ENCODE data around the gene ADGRE3.
"Not testable (repeated sequence)": the region's sequence is repeated elsewhere in the genome, so short reads cannot be mapped to it uniquely, and the experiment has no call there.

Gene ADGRE3

GRCh38 chr19:14589433-14589832, 85.2 kb downstream of the ADGRE3 start:
- H3K4me1 ChIP-seq (ENCODE audit: control insufficient read depth in 1 of 2, insufficient read depth in 2 of 2, low read length in 2 of 2); H3K14ac ChIP-seq (ENCODE audit: low read length): not testable (repeated sequence)
- no CpG with 5 or more reads among the region's 4 CpGs for WGBS (ENCODE audit: extremely low coverage, insufficient coverage, insufficient read length)

GRCh38 chr19:14585187-14585586, 89.5 kb downstream of the ADGRE3 start:
- H4K12ac ChIP-seq (ENCODE audit: low read depth, low read length); H3K4ac ChIP-seq (ENCODE audit: low read depth, low read length); H3K18ac ChIP-seq (ENCODE audit: low read length); H2BK120ac ChIP-seq (ENCODE audit: insufficient read depth, low read length, poor library complexity); H4K91ac ChIP-seq (ENCODE audit: low read depth, low read length); H3K4me1 ChIP-seq (ENCODE audit: control insufficient read depth in 1 of 2, insufficient read depth in 2 of 2, low read length in 2 of 2); H3K4me3 ChIP-seq (ENCODE audit: low read depth, low read length); H3K79me1 ChIP-seq (ENCODE audit: low read length); H3K27ac ChIP-seq (ENCODE audit: low read depth, low read length); H2BK5ac ChIP-seq (ENCODE audit: low read depth, low read length, poor library complexity); H3K9ac ChIP-seq (ENCODE audit: low read length); H3K36me3 ChIP-seq (ENCODE audit: control insufficient read depth in 1 of 2, insufficient read depth in 2 of 2, low read length in 2 of 2); H2BK12ac ChIP-seq (ENCODE audit: low read length); H2AK5ac ChIP-seq (ENCODE audit: low read length); H3K23ac ChIP-seq (ENCODE audit: low read length); H3K14ac ChIP-seq (ENCODE audit: low read length); H3K79me2 ChIP-seq (ENCODE audit: control insufficient read depth, insufficient read depth, low read length, poor library complexity); H2AFZ ChIP-seq (ENCODE audit: insufficient read depth, low read length, poor library complexity); H4K8ac ChIP-seq (ENCODE audit: low read depth, low read length); H3K4me2 ChIP-seq (ENCODE audit: low read length); DNase-seq; H3K27me3 ChIP-seq (ENCODE audit: insufficient read depth, low read length): not testable (repeated sequence)
- WGBS (ENCODE audit: extremely low coverage, insufficient coverage, insufficient read length), result no CpG with 5 or more reads among the region's 3 CpGs
- H3K9me3 ChIP-seq (ENCODE audit: insufficient read depth, low read depth, low read length), result peaks cover 11% of the 10 kb centered on the region

More at GRCh38 chr19:14589433-14589832, 85.2 kb downstream of the ADGRE3 start:
- H3K18ac ChIP-seq (ENCODE audit: low read length); H3K23ac ChIP-seq (ENCODE audit: low read length); H3K9me3 ChIP-seq (ENCODE audit: insufficient read depth, low read depth, low read length); H3K4ac ChIP-seq (ENCODE audit: low read depth, low read length); H4K12ac ChIP-seq (ENCODE audit: low read depth, low read length); H3K27me3 ChIP-seq (ENCODE audit: insufficient read depth, low read length); H2BK120ac ChIP-seq (ENCODE audit: insufficient read depth, low read length, poor library complexity); H3K27ac ChIP-seq (ENCODE audit: low read depth, low read length); H3K79me1 ChIP-seq (ENCODE audit: low read length); H2AFZ ChIP-seq (ENCODE audit: insufficient read depth, low read length, poor library complexity); H4K91ac ChIP-seq (ENCODE audit: low read depth, low read length); H2BK5ac ChIP-seq (ENCODE audit: low read depth, low read length, poor library complexity); H3K4me3 ChIP-seq (ENCODE audit: low read depth, low read length); H3K79me2 ChIP-seq (ENCODE audit: control insufficient read depth, insufficient read depth, low read length, poor library complexity); DNase-seq; H2AK5ac ChIP-seq (ENCODE audit: low read length); H4K8ac ChIP-seq (ENCODE audit: low read depth, low read length); H3K9ac ChIP-seq (ENCODE audit: low read length); H3K36me3 ChIP-seq (ENCODE audit: control insufficient read depth in 1 of 2, insufficient read depth in 2 of 2, low read length in 2 of 2); H3K4me2 ChIP-seq (ENCODE audit: low read length); H2BK12ac ChIP-seq (ENCODE audit: low read length): not testable (repeated sequence)

GRCh38 chr19:14584372-14584771, 90.3 kb downstream of the ADGRE3 start:
- WGBS (ENCODE audit: extremely low coverage, insufficient coverage, insufficient read length), result no CpG with 5 or more reads among the region's 5 CpGs
- H3K18ac ChIP-seq (ENCODE audit: low read length); H3K36me3 ChIP-seq (ENCODE audit: control insufficient read depth in 1 of 2, insufficient read depth in 2 of 2, low read length in 2 of 2); H3K4me3 ChIP-seq (ENCODE audit: low read depth, low read length); H3K79me1 ChIP-seq (ENCODE audit: low read length); H3K27me3 ChIP-seq (ENCODE audit: insufficient read depth, low read length); H3K4me1 ChIP-seq (ENCODE audit: control insufficient read depth in 1 of 2, insufficient read depth in 2 of 2, low read length in 2 of 2); H3K4me2 ChIP-seq (ENCODE audit: low read length); H2AK5ac ChIP-seq (ENCODE audit: low read length); H3K79me2 ChIP-seq (ENCODE audit: control insufficient read depth, insufficient read depth, low read length, poor library complexity); H2BK120ac ChIP-seq (ENCODE audit: insufficient read depth, low read length, poor library complexity); H3K9ac ChIP-seq (ENCODE audit: low read length); H4K8ac ChIP-seq (ENCODE audit: low read depth, low read length); H2BK12ac ChIP-seq (ENCODE audit: low read length); H2BK5ac ChIP-seq (ENCODE audit: low read depth, low read length, poor library complexity); H3K14ac ChIP-seq (ENCODE audit: low read length); H4K12ac ChIP-seq (ENCODE audit: low read depth, low read length); H3K27ac ChIP-seq (ENCODE audit: low read depth, low read length); DNase-seq; H2AFZ ChIP-seq (ENCODE audit: insufficient read depth, low read length, poor library complexity); H4K91ac ChIP-seq (ENCODE audit: low read depth, low read length); H3K23ac ChIP-seq (ENCODE audit: low read length); H3K4ac ChIP-seq (ENCODE audit: low read depth, low read length): not testable (repeated sequence)
- peaks cover 11% of the 10 kb centered on the region for H3K9me3 ChIP-seq (ENCODE audit: insufficient read depth, low read depth, low read length)

- Histone ChIP-seq H3K4me1 (ENCODE audit: control insufficient read depth in 1 of 2, insufficient read depth in 2 of 2, low read length in 2 of 2) (no peaks in the 10 kb centered on the region), H3K27ac (ENCODE audit: low read depth, low read length) (no peak within 1 kb of the TSS), H3K27me3 (ENCODE audit: insufficient read depth, low read length) (no peaks in the 10 kb centered on the region), H3K79me2 (ENCODE audit: control insufficient read depth, insufficient read depth, low read length, poor library complexity) (no peaks in the 10 kb centered on the region), H2BK5ac (ENCODE audit: low read depth, low read length, poor library complexity) (no peak within 1 kb of the TSS), H2AK5ac (ENCODE audit: low read length) (no peak within 1 kb of the TSS), H3K4me3 (ENCODE audit: low read depth, low read length) (no peak within 1 kb of the TSS), H3K79me1 (ENCODE audit: low read length) (no peaks in the 10 kb centered on the region), H4K8ac (ENCODE audit: low read depth, low read length) (no peak within 1 kb of the TSS), H3K23ac (ENCODE audit: low read length) (no peak within 1 kb of the TSS), H4K91ac (ENCODE audit: low read depth, low read length) (no peak within 1 kb of the TSS), H3K9ac (ENCODE audit: low read length) (no peak within 1 kb of the TSS), H3K4ac (ENCODE audit: low read depth, low read length) (no peak within 1 kb of the TSS), H3K14ac (ENCODE audit: low read length) (no peak within 1 kb of the TSS), H3K4me2 (ENCODE audit: low read length) (no peak within 1 kb of the TSS), H2AFZ (ENCODE audit: insufficient read depth, low read length, poor library complexity) (no peak within 1 kb of the TSS), H4K12ac (ENCODE audit: low read depth, low read length) (no peak within 1 kb of the TSS), H3K36me3 (ENCODE audit: control insufficient read depth in 1 of 2, insufficient read depth in 2 of 2, low read length in 2 of 2) (no peaks in the 10 kb centered on the region), H2BK120ac (ENCODE audit: insufficient read depth, low read length, poor library complexity) (no peak within 1 kb of the TSS), H3K9me3 (ENCODE audit: insufficient read depth, low read depth, low read length) (peaks cover 9% of the 10 kb centered on the region), H3K18ac (ENCODE audit: low read length) (no peak within 1 kb of the TSS), H2BK12ac (ENCODE audit: low read length) (no peak within 1 kb of the TSS)
- no CpG with 5 or more reads among the region's 6 CpGs for WGBS (ENCODE audit: extremely low coverage, insufficient coverage, insufficient read length)
- DNase-seq, result no peak
These were observed 91.7 kb downstream of the ADGRE3 start, which contains the start of gene CLEC17A for GRCh38 chr19:14582894-14583340. TSS of gene CLEC17A (plus strand) at chr19:14583084. CDS start at chr19:14583161, 77 bp downstream.
